WTC11 (cell line): ENCODE results near the gene FABP3. TPM values are rescaled to one million over a fixed set of nuclear protein-coding genes. Genes with fewer than 3 reads are reported as not detected.

Source experiments
- ATAC-seq: fragments of 200-7000 bp; cut with Tn5 transposase; 2 replicates; pipeline ENCODE4 v1.10.0; 2021; ENCODE audit warnings: mild to moderate bottlenecking, moderate library complexity
- CTCF ChIA-PET: fragments of 300-600 bp; sonication (Branson Sonifier 250); formaldehyde crosslinking; loops from one replicate; lab custom pipeline; 2021; ENCODE audit warnings: antibody characterized with exemption; lab: Charles Lee
- POLR2A ChIA-PET: fragments of 350-600 bp; sonication (Branson Sonifier 250); formaldehyde crosslinking; loops from one replicate; lab custom pipeline; 2021; ENCODE audit warnings: antibody characterized with exemption; lab: Charles Lee
- DNase-seq: peaks from one replicate; pipeline ENCODE4 v3.0.0; 2021; ENCODE audit warnings: low spot score
- H3K27ac Mint-ChIP-seq: 2 replicates; pipeline ENCODE4 v1.8.0; 2021; ENCODE audit warnings: mixed read lengths
- H3K27me3 Mint-ChIP-seq: 2 replicates; pipeline ENCODE4 v1.8.0; 2021; ENCODE audit warnings: low read depth, mild to moderate bottlenecking, moderate library complexity, mixed read lengths
- H3K36me3 Mint-ChIP-seq: 2 replicates; pipeline ENCODE4 v1.8.0; 2021; ENCODE audit warnings: mixed read lengths
- H3K4me1 Mint-ChIP-seq: 2 replicates; pipeline ENCODE4 v1.8.0; 2022; ENCODE audit warnings: mixed read lengths
- H3K4me3 Mint-ChIP-seq: 2 replicates; pipeline ENCODE4 v1.8.0; 2021; ENCODE audit warnings: mild to moderate bottlenecking, moderate library complexity, mixed read lengths
- H3K9me3 Mint-ChIP-seq: 2 replicates; pipeline ENCODE4 v1.8.0; 2021; ENCODE audit warnings: mixed read lengths
- ATF1 ChIP-seq: sonication (generic); formaldehyde crosslinking; IDR thresholded peaks from 2 replicates; pipeline ENCODE4 v1.8.1; 2023; ENCODE audit warnings: mild to moderate bottlenecking, moderate library complexity, missing genetic modification reagents
- ELF4 ChIP-seq: sonication (generic); formaldehyde crosslinking; IDR thresholded peaks from 2 replicates; pipeline ENCODE4 v1.8.1; 2022; ENCODE audit warnings: low read depth, mild to moderate bottlenecking, moderate library complexity, missing genetic modification reagents
- ESRRA ChIP-seq: sonication (generic); formaldehyde crosslinking; IDR thresholded peaks from 2 replicates; pipeline ENCODE4 v1.8.1; 2022; ENCODE audit warnings: mild to moderate bottlenecking, missing genetic modification reagents, borderline replicate concordance
- GABPB1 ChIP-seq: sonication (generic); formaldehyde crosslinking; IDR thresholded peaks from 2 replicates; pipeline ENCODE4 v1.8.1; 2023; ENCODE audit warnings: mild to moderate bottlenecking, missing genetic modification reagents
- GRHL2 ChIP-seq: fragments of 250-450 bp; sonication (Bioruptor Pico); IDR thresholded peaks from 2 replicates; pipeline ENCODE4 v1.8.0; 2022; ENCODE audit warnings: mild to moderate bottlenecking, moderate library complexity; ENCODE audit not compliant: insufficient replicate concordance, severe bottlenecking
- NFATC4 ChIP-seq: fragments of 250-450 bp; sonication (Bioruptor Pico); IDR thresholded peaks from 2 replicates; pipeline ENCODE4 v1.9.0; 2021; ENCODE audit warnings: mild to moderate bottlenecking
- NFE2L1 ChIP-seq: sonication (generic); formaldehyde crosslinking; IDR thresholded peaks from 2 replicates; pipeline ENCODE4 v1.8.1; 2023; ENCODE audit warnings: missing genetic modification reagents
- NR3C1 ChIP-seq: sonication (generic); formaldehyde crosslinking; conservative IDR thresholded peaks from 2 replicates; pipeline ENCODE4 v1.8.1; 2023; ENCODE audit warnings: low read depth, mild to moderate bottlenecking, missing genetic modification reagents
- RORB ChIP-seq: fragments of 250-450 bp; sonication (Bioruptor Pico); IDR thresholded peaks from 2 replicates; pipeline ENCODE4 v1.9.0; 2021; ENCODE audit warnings: mild to moderate bottlenecking
- SOX15 ChIP-seq: fragments of 250-450 bp; sonication (Bioruptor Pico); IDR thresholded peaks from 2 replicates; pipeline ENCODE4 v1.9.0; 2021; ENCODE audit warnings: mild to moderate bottlenecking
- TEAD4 ChIP-seq: sonication (generic); formaldehyde crosslinking; IDR thresholded peaks from 2 replicates; pipeline ENCODE4 v1.8.0; 2022; ENCODE audit warnings: mild to moderate bottlenecking, missing genetic modification reagents
- ZNF232 ChIP-seq: sonication (generic); formaldehyde crosslinking; IDR thresholded peaks from 2 replicates; pipeline ENCODE4 v1.8.0; 2022; ENCODE audit warnings: mild to moderate bottlenecking, missing genetic modification reagents
- ZNF671 ChIP-seq: fragments of 250-450 bp; sonication (Bioruptor Pico); IDR thresholded peaks from 2 replicates; pipeline ENCODE4 v1.8.0; 2021; ENCODE audit warnings: mild to moderate bottlenecking
- total RNA-seq: library from RNA; stranded (reverse); gene quantifications from 3 replicates; pipeline ENCODE4 v1.2.3, GENCODE V29; 2021
- TF ChIP-seq, protein P1 (sequence below): sonication (generic); formaldehyde crosslinking; IDR thresholded peaks from 2 replicates; pipeline ENCODE4 v1.8.1; 2023; ENCODE audit warnings: mild to moderate bottlenecking, moderate library complexity, missing genetic modification reagents
- TF ChIP-seq, protein P2 (sequence below): sonication (generic); formaldehyde crosslinking; conservative IDR thresholded peaks from 2 replicates; pipeline ENCODE4 v1.8.1; 2023; ENCODE audit warnings: mild to moderate bottlenecking, low read depth, missing genetic modification reagents, moderate library complexity
- TF ChIP-seq, protein P3 (sequence below): sonication (generic); formaldehyde crosslinking; IDR thresholded peaks from 2 replicates; pipeline ENCODE4 v1.8.0; 2023; ENCODE audit warnings: mild to moderate bottlenecking, missing genetic modification reagents
- TF ChIP-seq, protein P4 (sequence below): sonication (generic); formaldehyde crosslinking; IDR thresholded peaks from 2 replicates; pipeline ENCODE4 v1.8.1; 2023; ENCODE audit warnings: mild to moderate bottlenecking, missing genetic modification reagents, moderate library complexity
- TF ChIP-seq, protein P5 (sequence below): sonication (generic); formaldehyde crosslinking; IDR thresholded peaks from 2 replicates; pipeline ENCODE4 v1.8.1; 2023; ENCODE audit warnings: mild to moderate bottlenecking, missing genetic modification reagents
- TF ChIP-seq, protein P6 (sequence below): sonication (generic); formaldehyde crosslinking; IDR thresholded peaks from 2 replicates; pipeline ENCODE4 v1.8.0; 2023; ENCODE audit warnings: missing genetic modification reagents, mild to moderate bottlenecking, borderline replicate concordance
- TF ChIP-seq, protein P7 (sequence below): sonication (generic); formaldehyde crosslinking; IDR thresholded peaks from 2 replicates; pipeline ENCODE4 v1.8.1; 2023; ENCODE audit warnings: mild to moderate bottlenecking, missing genetic modification reagents, moderate library complexity

Gene FABP3
- total RNA-seq, 1 experiment from 2014 or later = 25.0 TPM

DNA sequence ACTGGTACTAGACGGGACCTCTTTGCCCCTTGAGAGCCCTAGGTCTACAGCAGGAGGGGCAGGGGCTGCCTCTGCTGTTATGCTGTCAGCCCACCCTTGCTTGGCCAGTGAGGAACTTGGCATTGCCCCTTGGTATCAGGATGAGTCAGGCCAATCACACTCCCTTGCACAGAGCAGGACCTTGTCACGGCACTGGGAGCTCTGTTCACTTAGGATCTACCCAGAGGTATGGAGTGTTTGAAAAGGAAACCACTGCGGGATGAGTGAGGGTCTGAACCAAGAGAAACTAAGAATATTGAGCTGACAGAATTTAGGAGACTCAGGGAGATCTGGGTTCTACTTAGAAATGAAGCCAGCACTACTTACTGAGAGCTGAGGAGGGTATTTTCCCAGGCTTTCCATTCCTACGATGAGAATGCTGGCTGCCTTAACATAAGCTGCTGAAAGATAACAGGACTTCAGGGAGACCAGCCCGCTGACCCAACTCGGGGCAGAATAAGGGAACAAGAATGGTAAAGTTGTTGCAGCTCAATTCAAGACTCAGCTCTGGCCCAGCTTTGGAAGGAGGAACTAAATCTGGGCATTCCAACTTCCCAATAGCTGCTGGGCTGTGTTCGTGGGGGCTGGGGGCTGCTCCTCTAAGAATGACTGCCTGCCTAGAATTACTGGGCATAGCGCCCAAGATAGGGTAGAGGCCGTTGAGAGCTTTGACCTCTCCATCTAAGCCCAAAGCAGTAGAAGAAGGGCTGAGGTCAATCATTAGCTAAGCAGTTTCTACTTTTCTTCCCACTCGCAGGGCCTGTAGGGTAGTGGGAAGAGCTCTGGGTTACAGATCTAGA lies 1.5 kb downstream of the FABP3 start (continued):
- TF ChIP-seq, protein P1, sequence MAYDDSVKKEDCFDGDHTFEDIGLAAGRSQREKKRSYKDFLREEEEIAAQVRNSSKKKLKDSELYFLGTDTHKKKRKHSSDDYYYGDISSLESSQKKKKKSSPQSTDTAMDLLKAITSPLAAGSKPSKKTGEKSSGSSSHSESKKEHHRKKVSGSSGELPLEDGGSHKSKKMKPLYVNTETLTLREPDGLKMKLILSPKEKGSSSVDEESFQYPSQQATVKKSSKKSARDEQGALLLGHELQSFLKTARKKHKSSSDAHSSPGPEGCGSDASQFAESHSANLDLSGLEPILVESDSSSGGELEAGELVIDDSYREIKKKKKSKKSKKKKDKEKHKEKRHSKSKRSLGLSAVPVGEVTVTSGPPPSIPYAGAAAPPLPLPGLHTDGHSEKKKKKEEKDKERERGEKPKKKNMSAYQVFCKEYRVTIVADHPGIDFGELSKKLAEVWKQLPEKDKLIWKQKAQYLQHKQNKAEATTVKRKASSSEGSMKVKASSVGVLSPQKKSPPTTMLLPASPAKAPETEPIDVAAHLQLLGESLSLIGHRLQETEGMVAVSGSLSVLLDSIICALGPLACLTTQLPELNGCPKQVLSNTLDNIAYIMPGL (CRISPR knock-in tag) = no peak

DNA sequence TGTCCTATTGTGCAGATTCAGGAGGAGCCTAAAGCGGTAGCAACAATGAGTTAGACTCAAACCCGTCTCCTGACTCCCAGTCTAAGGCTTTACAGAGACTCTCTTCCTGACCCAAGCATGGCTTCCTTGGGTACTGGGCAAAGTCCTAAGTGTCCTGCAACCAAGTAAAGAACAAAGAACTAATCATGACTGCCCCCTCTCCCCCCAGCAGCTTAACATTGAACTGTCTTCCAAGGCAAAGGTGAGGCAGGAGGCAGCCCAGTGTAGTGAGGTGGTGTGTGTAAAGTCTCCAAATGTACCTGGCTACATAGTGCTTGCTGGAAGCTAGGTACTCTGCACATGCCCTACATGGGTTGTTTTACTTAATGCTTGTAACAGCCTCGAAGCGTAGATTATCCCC lies 2.3 kb downstream of the FABP3 start:
- DNase-seq = no peak
- Mint-ChIP-seq H3K36me3 (peaks cover 7% of the 10 kb centered on the region), H3K4me1 (peaks cover 58% of the 10 kb centered on the region), H3K9me3 (no peaks in the 10 kb centered on the region), H3K27ac (no peak overlapping the region), H3K4me3 (no peak overlapping the region), H3K27me3 (peaks cover 4% of the 10 kb centered on the region)
- CTCF ChIA-PET = interaction anchor here (1.0 to 5.8 kb wide), 5 partner anchors 24 to 185 kb away, joined by 4 to 45 read pairs (median 6); partner anchors contain the start of genes SNRNP40 and ZCCHC17
- POLR2A ChIA-PET = no interaction called here
- no peak for ATAC-seq
- TF ChIP-seq, protein P2, sequence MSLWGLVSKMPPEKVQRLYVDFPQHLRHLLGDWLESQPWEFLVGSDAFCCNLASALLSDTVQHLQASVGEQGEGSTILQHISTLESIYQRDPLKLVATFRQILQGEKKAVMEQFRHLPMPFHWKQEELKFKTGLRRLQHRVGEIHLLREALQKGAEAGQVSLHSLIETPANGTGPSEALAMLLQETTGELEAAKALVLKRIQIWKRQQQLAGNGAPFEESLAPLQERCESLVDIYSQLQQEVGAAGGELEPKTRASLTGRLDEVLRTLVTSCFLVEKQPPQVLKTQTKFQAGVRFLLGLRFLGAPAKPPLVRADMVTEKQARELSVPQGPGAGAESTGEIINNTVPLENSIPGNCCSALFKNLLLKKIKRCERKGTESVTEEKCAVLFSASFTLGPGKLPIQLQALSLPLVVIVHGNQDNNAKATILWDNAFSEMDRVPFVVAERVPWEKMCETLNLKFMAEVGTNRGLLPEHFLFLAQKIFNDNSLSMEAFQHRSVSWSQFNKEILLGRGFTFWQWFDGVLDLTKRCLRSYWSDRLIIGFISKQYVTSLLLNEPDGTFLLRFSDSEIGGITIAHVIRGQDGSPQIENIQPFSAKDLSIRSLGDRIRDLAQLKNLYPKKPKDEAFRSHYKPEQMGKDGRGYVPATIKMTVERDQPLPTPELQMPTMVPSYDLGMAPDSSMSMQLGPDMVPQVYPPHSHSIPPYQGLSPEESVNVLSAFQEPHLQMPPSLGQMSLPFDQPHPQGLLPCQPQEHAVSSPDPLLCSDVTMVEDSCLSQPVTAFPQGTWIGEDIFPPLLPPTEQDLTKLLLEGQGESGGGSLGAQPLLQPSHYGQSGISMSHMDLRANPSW = no peak
- TF ChIP-seq ESRRA (CRISPR knock-in tag) (no peak), GRHL2 (CRISPR knock-in tag) (no peak), ZNF671 (no peak), SOX15 (CRISPR knock-in tag) (no peak), NFATC4 (CRISPR knock-in tag) (no peak), TEAD4 (CRISPR knock-in tag) (no peak), ELF4 (CRISPR knock-in tag) (no peak), ATF1 (CRISPR knock-in tag) (no peak), GABPB1 (CRISPR knock-in tag) (no peak), NR3C1 (no peak), RORB (CRISPR knock-in tag) (no peak), ZNF232 (CRISPR knock-in tag) (no peak), NFE2L1 (CRISPR knock-in tag) (no peak)
- TF ChIP-seq, protein P3, sequence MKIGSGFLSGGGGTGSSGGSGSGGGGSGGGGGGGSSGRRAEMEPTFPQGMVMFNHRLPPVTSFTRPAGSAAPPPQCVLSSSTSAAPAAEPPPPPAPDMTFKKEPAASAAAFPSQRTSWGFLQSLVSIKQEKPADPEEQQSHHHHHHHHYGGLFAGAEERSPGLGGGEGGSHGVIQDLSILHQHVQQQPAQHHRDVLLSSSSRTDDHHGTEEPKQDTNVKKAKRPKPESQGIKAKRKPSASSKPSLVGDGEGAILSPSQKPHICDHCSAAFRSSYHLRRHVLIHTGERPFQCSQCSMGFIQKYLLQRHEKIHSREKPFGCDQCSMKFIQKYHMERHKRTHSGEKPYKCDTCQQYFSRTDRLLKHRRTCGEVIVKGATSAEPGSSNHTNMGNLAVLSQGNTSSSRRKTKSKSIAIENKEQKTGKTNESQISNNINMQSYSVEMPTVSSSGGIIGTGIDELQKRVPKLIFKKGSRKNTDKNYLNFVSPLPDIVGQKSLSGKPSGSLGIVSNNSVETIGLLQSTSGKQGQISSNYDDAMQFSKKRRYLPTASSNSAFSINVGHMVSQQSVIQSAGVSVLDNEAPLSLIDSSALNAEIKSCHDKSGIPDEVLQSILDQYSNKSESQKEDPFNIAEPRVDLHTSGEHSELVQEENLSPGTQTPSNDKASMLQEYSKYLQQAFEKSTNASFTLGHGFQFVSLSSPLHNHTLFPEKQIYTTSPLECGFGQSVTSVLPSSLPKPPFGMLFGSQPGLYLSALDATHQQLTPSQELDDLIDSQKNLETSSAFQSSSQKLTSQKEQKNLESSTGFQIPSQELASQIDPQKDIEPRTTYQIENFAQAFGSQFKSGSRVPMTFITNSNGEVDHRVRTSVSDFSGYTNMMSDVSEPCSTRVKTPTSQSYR (CRISPR knock-in tag) = no peak
- TF ChIP-seq, protein P4, sequence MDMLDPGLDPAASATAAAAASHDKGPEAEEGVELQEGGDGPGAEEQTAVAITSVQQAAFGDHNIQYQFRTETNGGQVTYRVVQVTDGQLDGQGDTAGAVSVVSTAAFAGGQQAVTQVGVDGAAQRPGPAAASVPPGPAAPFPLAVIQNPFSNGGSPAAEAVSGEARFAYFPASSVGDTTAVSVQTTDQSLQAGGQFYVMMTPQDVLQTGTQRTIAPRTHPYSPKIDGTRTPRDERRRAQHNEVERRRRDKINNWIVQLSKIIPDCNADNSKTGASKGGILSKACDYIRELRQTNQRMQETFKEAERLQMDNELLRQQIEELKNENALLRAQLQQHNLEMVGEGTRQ (CRISPR knock-in tag) = no peak
- TF ChIP-seq, protein P5, sequence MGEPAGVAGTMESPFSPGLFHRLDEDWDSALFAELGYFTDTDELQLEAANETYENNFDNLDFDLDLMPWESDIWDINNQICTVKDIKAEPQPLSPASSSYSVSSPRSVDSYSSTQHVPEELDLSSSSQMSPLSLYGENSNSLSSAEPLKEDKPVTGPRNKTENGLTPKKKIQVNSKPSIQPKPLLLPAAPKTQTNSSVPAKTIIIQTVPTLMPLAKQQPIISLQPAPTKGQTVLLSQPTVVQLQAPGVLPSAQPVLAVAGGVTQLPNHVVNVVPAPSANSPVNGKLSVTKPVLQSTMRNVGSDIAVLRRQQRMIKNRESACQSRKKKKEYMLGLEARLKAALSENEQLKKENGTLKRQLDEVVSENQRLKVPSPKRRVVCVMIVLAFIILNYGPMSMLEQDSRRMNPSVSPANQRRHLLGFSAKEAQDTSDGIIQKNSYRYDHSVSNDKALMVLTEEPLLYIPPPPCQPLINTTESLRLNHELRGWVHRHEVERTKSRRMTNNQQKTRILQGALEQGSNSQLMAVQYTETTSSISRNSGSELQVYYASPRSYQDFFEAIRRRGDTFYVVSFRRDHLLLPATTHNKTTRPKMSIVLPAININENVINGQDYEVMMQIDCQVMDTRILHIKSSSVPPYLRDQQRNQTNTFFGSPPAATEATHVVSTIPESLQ (CRISPR knock-in tag) = no peak
- TF ChIP-seq, protein P6, sequence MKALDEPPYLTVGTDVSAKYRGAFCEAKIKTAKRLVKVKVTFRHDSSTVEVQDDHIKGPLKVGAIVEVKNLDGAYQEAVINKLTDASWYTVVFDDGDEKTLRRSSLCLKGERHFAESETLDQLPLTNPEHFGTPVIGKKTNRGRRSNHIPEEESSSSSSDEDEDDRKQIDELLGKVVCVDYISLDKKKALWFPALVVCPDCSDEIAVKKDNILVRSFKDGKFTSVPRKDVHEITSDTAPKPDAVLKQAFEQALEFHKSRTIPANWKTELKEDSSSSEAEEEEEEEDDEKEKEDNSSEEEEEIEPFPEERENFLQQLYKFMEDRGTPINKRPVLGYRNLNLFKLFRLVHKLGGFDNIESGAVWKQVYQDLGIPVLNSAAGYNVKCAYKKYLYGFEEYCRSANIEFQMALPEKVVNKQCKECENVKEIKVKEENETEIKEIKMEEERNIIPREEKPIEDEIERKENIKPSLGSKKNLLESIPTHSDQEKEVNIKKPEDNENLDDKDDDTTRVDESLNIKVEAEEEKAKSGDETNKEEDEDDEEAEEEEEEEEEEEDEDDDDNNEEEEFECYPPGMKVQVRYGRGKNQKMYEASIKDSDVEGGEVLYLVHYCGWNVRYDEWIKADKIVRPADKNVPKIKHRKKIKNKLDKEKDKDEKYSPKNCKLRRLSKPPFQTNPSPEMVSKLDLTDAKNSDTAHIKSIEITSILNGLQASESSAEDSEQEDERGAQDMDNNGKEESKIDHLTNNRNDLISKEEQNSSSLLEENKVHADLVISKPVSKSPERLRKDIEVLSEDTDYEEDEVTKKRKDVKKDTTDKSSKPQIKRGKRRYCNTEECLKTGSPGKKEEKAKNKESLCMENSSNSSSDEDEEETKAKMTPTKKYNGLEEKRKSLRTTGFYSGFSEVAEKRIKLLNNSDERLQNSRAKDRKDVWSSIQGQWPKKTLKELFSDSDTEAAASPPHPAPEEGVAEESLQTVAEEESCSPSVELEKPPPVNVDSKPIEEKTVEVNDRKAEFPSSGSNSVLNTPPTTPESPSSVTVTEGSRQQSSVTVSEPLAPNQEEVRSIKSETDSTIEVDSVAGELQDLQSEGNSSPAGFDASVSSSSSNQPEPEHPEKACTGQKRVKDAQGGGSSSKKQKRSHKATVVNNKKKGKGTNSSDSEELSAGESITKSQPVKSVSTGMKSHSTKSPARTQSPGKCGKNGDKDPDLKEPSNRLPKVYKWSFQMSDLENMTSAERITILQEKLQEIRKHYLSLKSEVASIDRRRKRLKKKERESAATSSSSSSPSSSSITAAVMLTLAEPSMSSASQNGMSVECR (CRISPR knock-in tag) = no peak
- TF ChIP-seq, protein P7, sequence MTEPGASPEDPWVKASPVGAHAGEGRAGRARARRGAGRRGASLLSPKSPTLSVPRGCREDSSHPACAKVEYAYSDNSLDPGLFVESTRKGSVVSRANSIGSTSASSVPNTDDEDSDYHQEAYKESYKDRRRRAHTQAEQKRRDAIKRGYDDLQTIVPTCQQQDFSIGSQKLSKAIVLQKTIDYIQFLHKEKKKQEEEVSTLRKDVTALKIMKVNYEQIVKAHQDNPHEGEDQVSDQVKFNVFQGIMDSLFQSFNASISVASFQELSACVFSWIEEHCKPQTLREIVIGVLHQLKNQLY (CRISPR knock-in tag) = no peak
